GM12878 (cell line): ENCODE results near the gene IPCEF1. TPM values are rescaled to one million over a fixed set of nuclear protein-coding genes. Genes with fewer than 3 reads are reported as not detected.

Experiments used
- ATF7 ChIP-seq: fragments of 450-650 bp; IDR thresholded peaks from 2 replicates; pipeline ENCODE4 v1.6.1; 2016; ENCODE audit warnings: low read depth, mild to moderate bottlenecking
- BMI1 ChIP-seq: fragments of 450-650 bp; IDR thresholded peaks from 2 replicates; pipeline ENCODE4 v1.6.1; 2016; ENCODE audit warnings: mild to moderate bottlenecking, moderate library complexity, borderline replicate concordance
- CBX3 ChIP-seq: fragments of 200-600 bp; sonication (generic); IDR thresholded peaks from 2 replicates; pipeline ENCODE4 v1.6.1; 2016; ENCODE audit warnings: low read depth, borderline replicate concordance
- DPF2 ChIP-seq: fragments of 450-650 bp; IDR thresholded peaks from 2 replicates; pipeline ENCODE4 v1.6.1; 2017; ENCODE audit warnings: mild to moderate bottlenecking
- E4F1 ChIP-seq: fragments of 450-650 bp; IDR thresholded peaks from 2 replicates; pipeline ENCODE4 v1.6.1; 2018; ENCODE audit warnings: borderline replicate concordance, mild to moderate bottlenecking; ENCODE audit not compliant: partially characterized antibody
- EED ChIP-seq: sonication (generic); IDR thresholded peaks from 2 replicates; pipeline ENCODE4 v1.6.1; 2016; ENCODE audit warnings: antibody characterized with exemption, low read depth
- EGR1 ChIP-seq, 2 experiments: IDR thresholded peaks; 1 replicate in 1 of 2; 2 replicates in 1 of 2; pipeline ENCODE4 v1.6.1; 2011 to 2012; ENCODE audit warnings: low read depth in 2 of 2, low read length in 2 of 2, borderline replicate concordance in 1 of 2, mild to moderate bottlenecking in 1 of 2, moderate library complexity in 1 of 2
- ETV6 ChIP-seq, 2 experiments: fragments of 450-650 bp in 1 of 2; IDR thresholded peaks in 1 of 2; conservative IDR thresholded peaks in 1 of 2; 2 replicates each; pipeline ENCODE4 v1.6.1; 2014; ENCODE audit warnings: antibody characterized with exemption in 1 of 2, borderline replicate concordance in 1 of 2, low read depth in 1 of 2, mild to moderate bottlenecking in 1 of 2, moderate library complexity in 1 of 2
- FOXK2 ChIP-seq: fragments of 450-650 bp; IDR thresholded peaks from 2 replicates; pipeline ENCODE4 v1.6.1; 2017; ENCODE audit warnings: mild to moderate bottlenecking, moderate library complexity
- GABPA ChIP-seq: IDR thresholded peaks from 2 replicates; pipeline ENCODE4 v1.6.1; 2014; ENCODE audit warnings: antibody characterized with exemption, low read depth, mild to moderate bottlenecking, inconsistent platforms
- JUNB ChIP-seq: IDR thresholded peaks from 2 replicates; pipeline ENCODE4 v1.6.1; 2016; ENCODE audit warnings: antibody characterized with exemption, mild to moderate bottlenecking
- JUND ChIP-seq: IDR thresholded peaks from 2 replicates; pipeline ENCODE4 v1.6.1; 2012; ENCODE audit warnings: low read depth, mild to moderate bottlenecking, low read length, improper control_type of control experiment, moderate library complexity
- KLF5 ChIP-seq: fragments of 450-650 bp; IDR thresholded peaks from 2 replicates; pipeline ENCODE4 v1.6.1; 2014; ENCODE audit warnings: mild to moderate bottlenecking; ENCODE audit not compliant: partially characterized antibody
- MLLT1 ChIP-seq: fragments of 450-650 bp; IDR thresholded peaks from 2 replicates; pipeline ENCODE4 v1.6.1; 2016; ENCODE audit warnings: mild to moderate bottlenecking
- MTA3 ChIP-seq: IDR thresholded peaks from 2 replicates; pipeline ENCODE4 v1.6.1; 2012; ENCODE audit warnings: low read length, inconsistent platforms, borderline replicate concordance
- MXI1 ChIP-seq: fragments of 150-350 bp; IDR thresholded peaks from 2 replicates; pipeline ENCODE4 v1.6.1; 2011; ENCODE audit warnings: low read depth, mild to moderate bottlenecking, inconsistent platforms, low read length, improper control_type of control experiment
- MYB ChIP-seq: fragments of 150-350 bp; IDR thresholded peaks from 2 replicates; pipeline ENCODE4 v1.6.1; 2014; ENCODE audit warnings: mild to moderate bottlenecking, low read depth, low read length, borderline replicate concordance
- NFYB ChIP-seq: IDR thresholded peaks from 2 replicates; pipeline ENCODE4 v1.6.1; 2011; ENCODE audit warnings: low read depth, mild to moderate bottlenecking, low read length, improper control_type of control experiment, moderate library complexity; ENCODE audit not compliant: insufficient read depth
- PKNOX1 ChIP-seq: fragments of 450-650 bp; IDR thresholded peaks from 2 replicates; pipeline ENCODE4 v1.6.1; 2016; ENCODE audit warnings: mild to moderate bottlenecking
- RB1 ChIP-seq: fragments of 450-650 bp; formaldehyde crosslinking; IDR thresholded peaks from 2 replicates; pipeline ENCODE4 v1.6.1; 2017; ENCODE audit warnings: mild to moderate bottlenecking, borderline replicate concordance
- SMARCA5 ChIP-seq: fragments of 450-650 bp; IDR thresholded peaks from 2 replicates; pipeline ENCODE4 v1.6.1; 2017; ENCODE audit warnings: mild to moderate bottlenecking
- SPI1 ChIP-seq: IDR thresholded peaks from 2 replicates; pipeline ENCODE4 v1.6.1; 2011; ENCODE audit warnings: low read depth, mild to moderate bottlenecking, low read length, moderate library complexity, borderline replicate concordance; ENCODE audit not compliant: insufficient read depth
- SUPT20H ChIP-seq: IDR thresholded peaks from 2 replicates; pipeline ENCODE4 v1.6.1; 2011; ENCODE audit warnings: low read depth, mild to moderate bottlenecking, low read length, moderate library complexity, borderline replicate concordance; ENCODE audit not compliant: control insufficient read depth
- ZBED1 ChIP-seq: IDR thresholded peaks from 2 replicates; pipeline ENCODE4 v1.6.1; 2016; ENCODE audit warnings: borderline replicate concordance
- ZSCAN29 ChIP-seq: fragments of 450-650 bp; IDR thresholded peaks from 2 replicates; pipeline ENCODE4 v1.6.1; 2017; ENCODE audit warnings: mild to moderate bottlenecking, moderate library complexity
- ZZZ3 ChIP-seq: IDR thresholded peaks from 2 replicates; pipeline ENCODE4 v1.6.1; 2011; ENCODE audit warnings: low read depth; ENCODE audit not compliant: control insufficient read depth, insufficient read length
- polyA plus RNA-seq, 11 experiments: library from polyadenylated mRNA; depleted of rRNA in 4 of 11; unstranded in 6 of 11; stranded (reverse) in 5 of 11; fragments of >200 nt; fragmentation: Nextera tagmentation in 4 of 11; fragmentation: Illumina TruSeq in 1 of 11; extraction: Ambion mirVana in 4 of 11; extraction: Trizol in 1 of 11; gene quantifications; 1 replicate in 1 of 11; 2 replicates in 10 of 11; pipeline versions ENCODE4 v1.2.1 to v1.2.3, GENCODE V29; 2011 to 2016; ENCODE audit warnings: inconsistent platforms in 2 of 11, missing spikeins in 2 of 11, low read depth in 1 of 11
- total RNA-seq, 4 experiments: library from RNA; depleted of rRNA in 3 of 4; stranded (reverse); fragments of >200 nt in 3 of 4; fragmentation: Illumina TruSeq in 1 of 4; extraction: Trizol in 1 of 4; gene quantifications; 2 replicates each; pipeline versions ENCODE4 v1.2.1 to v1.2.3, GENCODE V29; 2013 to 2021

IPCEF1 gene
- total and polyA plus RNA-seq, 10 of the 15 experiments (the other 5 are each of a cell fraction or from before 2014, with no cell fraction given) = 1.3 to 137 (median 4.2) TPM

GRCh38 chr6:154261688-154262397 is 94.8 kb downstream of the IPCEF1 start (continued):
- TF ChIP-seq ETV6 (conservative IDR thresholded peaks at IDR 0.05 in 1 of 2, IDR thresholded peaks at IDR 0.05 in 1 of 2; ENCODE audit: borderline replicate concordance in 1 of 2, low read depth in 1 of 2) = no peak
- TF ChIP-seq MYB = no peak
- no peak for TF ChIP-seq SPI1
- TF ChIP-seq RB1 = no peak
- no peak for TF ChIP-seq KLF5
- TF ChIP-seq PKNOX1 = peak; percentile 49; the same call in 1 of the 2 replicates
- no peak for TF ChIP-seq JUNB
- no peak for TF ChIP-seq NFYB
- TF ChIP-seq SUPT20H = no peak
- peak; percentile 62; the same call in 1 of the 2 replicates for TF ChIP-seq BMI1
- no peak for TF ChIP-seq MXI1
- no peak for TF ChIP-seq E4F1
- no peak for TF ChIP-seq GABPA
- 0 out of 2 replicates have a peak, but pooled peaks have one; percentile 53 for TF ChIP-seq JUND
- no peak for TF ChIP-seq EGR1 (IDR thresholded peaks at IDR 0.05; ENCODE audit: borderline replicate concordance in 1 of 2, low read depth in 2 of 2, low read length in 2 of 2)
- no peak for TF ChIP-seq EED
- TF ChIP-seq CBX3 = no peak
- TF ChIP-seq ATF7 = peak; percentile 86
- no peak for TF ChIP-seq MTA3
- no peak for TF ChIP-seq ZZZ3
- peak; percentile 74 for TF ChIP-seq DPF2
- 0 out of 2 replicates have a peak, but pooled peaks have one; percentile 7 for TF ChIP-seq ZSCAN29
- TF ChIP-seq SMARCA5 = no peak
- TF ChIP-seq FOXK2 = peak; percentile 76
- no peak for TF ChIP-seq ZBED1
- TF ChIP-seq MLLT1 = no peak
